ENCODE data around the gene FAM107B. TPM values are rescaled to one million over a fixed set of nuclear protein-coding genes. Genes with fewer than 3 reads are reported as not detected.

The FAM107B gene
- total RNA-seq, 2 experiments from 2014 or later = 105 to 129 TPM

DNA sequence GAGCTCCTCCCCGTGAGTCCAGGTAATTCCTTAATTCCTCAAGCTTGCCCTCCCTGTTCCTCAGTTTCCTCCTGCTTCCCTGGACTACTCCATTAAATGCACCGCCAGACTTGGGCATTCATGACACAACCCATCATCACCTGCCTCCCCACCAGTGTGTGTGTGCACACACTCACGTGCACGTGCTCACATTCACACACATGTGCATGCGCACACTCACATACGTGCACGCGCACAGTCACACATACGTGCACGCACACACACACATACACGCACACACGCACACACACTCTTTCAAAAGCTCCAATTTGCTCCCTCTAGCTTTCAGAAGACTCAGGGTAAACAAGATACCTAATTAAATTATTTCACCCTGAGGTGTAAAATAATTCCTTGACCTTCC lies 216.7 kb downstream of the FAM107B start:
- H3K4me3 Mint-ChIP-seq = no peak overlapping the region
- peak overlapping the region; percentile 42 for H3K27ac Mint-ChIP-seq

DNA sequence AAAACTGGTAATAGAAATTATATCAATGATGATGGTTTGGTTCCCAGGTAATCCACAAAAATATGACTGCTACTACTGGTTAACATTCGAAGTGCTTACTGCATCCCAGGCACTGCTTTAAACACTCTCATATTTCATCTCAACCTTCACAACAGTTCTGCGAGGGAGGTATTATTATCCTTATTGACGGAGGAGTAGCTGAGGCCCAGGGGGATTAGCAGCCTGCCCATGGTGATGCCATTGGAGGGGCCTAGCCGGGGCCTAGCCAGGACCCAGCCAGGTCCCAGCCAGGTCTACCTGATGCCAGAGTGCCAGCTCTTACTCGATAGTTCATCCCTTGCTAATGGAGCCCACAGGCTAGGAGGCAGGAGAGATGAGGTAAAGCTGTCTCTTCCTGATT lies 217.1 kb downstream of the FAM107B start:
- no peaks in the 10 kb centered on the region for H3K27me3 Mint-ChIP-seq (ENCODE audit: low read depth)
- peaks cover 19% of the 10 kb centered on the region for H3K36me3 Mint-ChIP-seq (ENCODE audit: low read depth)
- peaks cover 92% of the 10 kb centered on the region for H3K4me1 Mint-ChIP-seq (ENCODE audit: low read depth)
- no peak overlapping the region for H3K4me3 Mint-ChIP-seq
- CTCF ChIA-PET = interaction anchor here (1.1 kb wide), 1 partner anchor 13 kb away, joined by 3 read pairs; no protein-coding TSS in a partner anchor
- intact Hi-C loops (cut with micrococcal nuclease) = no loop called here
- no peak overlapping the region for H3K27ac Mint-ChIP-seq
- H3K9me3 Mint-ChIP-seq = no peaks in the 10 kb centered on the region
- DNase-seq = no peak

More for the DNA sequence above, 216.7 kb downstream of the FAM107B start:
- intact Hi-C loops (cut with micrococcal nuclease) = no loop called here
- peaks cover 91% of the 10 kb centered on the region for H3K4me1 Mint-ChIP-seq (ENCODE audit: low read depth)
- CTCF ChIA-PET = interaction anchor here (0.6 to 1.1 kb wide), 2 partner anchors 13 to 31 kb away, joined by 3 to 4 read pairs; no protein-coding TSS in a partner anchor
- H3K9me3 Mint-ChIP-seq = no peaks in the 10 kb centered on the region
- no peaks in the 10 kb centered on the region for H3K27me3 Mint-ChIP-seq (ENCODE audit: low read depth)
- H3K36me3 Mint-ChIP-seq (ENCODE audit: low read depth) = peaks cover 16% of the 10 kb centered on the region
- DNase-seq = no peak

DNA sequence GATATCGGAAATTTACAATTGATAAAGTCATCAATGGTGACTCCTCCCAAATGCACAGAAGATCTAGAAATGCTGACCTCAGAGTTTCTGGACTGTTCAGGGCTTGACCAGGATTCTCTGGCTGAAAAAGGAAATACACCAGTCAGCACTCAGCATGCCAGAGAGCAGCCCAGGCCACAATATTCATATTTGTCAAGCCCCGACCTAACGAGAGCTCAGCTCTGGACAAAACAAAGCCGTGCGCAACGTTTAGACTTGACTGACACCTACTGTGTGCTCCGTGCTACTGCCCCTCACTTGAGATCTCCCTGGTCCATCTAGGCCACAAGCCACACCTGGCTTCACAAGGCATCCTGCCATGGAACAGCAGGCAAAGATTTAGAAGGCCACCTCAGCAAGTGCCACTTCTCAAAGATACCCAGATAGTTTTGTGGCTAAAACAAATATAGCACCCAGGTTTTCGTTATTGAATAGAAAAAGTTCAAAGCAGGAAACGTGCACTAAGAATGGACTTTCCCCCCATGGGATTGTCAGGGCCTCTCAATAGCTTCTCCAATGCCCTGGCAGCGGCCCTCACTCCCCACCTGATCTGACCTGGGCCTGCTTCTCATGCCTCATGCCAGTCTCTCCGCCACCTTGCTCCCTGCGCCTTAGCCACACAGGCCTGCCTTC lies 218.3 kb downstream of the FAM107B start:
- peaks cover 90% of the 10 kb centered on the region for H3K4me1 Mint-ChIP-seq (ENCODE audit: low read depth)
- intact Hi-C loops (cut with micrococcal nuclease) = no loop called here
- no peak for DNase-seq
- peak overlapping the region; percentile 55 for H3K27ac Mint-ChIP-seq
- peaks cover 27% of the 10 kb centered on the region for H3K36me3 Mint-ChIP-seq (ENCODE audit: low read depth)
- CTCF ChIA-PET = interaction anchor here (0.7 to 0.8 kb wide), 2 partner anchors 281 to 750 kb away, joined by 3 read pairs; partner anchors contain the start of genes CDNF, HSPA14 and MSANTD7
- no peaks in the 10 kb centered on the region for H3K9me3 Mint-ChIP-seq
- H3K27me3 Mint-ChIP-seq (ENCODE audit: low read depth) = no peaks in the 10 kb centered on the region
- no peak overlapping the region for H3K4me3 Mint-ChIP-seq

DNA sequence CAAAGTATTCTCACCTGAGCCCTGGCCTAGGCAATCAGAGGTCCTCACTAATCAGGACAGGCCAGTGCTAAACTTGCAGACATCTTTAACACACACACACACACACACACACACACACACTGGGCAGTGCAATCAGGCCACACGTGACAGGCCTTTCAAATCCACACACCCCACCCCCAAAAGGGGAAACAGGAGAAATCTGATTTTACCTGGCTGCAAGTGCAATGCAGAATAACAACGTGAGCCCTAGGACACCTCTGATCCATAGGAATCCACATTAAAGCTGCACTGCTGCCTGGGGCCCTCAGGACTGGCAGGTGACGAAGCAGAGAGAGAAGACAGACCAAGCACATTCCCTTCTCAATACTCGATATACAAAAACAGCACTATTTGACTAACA lies 218.9 kb downstream of the FAM107B start:
- no peaks in the 10 kb centered on the region for H3K27me3 Mint-ChIP-seq (ENCODE audit: low read depth)
- DNase-seq = no peak
- H3K9me3 Mint-ChIP-seq = no peaks in the 10 kb centered on the region
- peaks cover 90% of the 10 kb centered on the region for H3K4me1 Mint-ChIP-seq (ENCODE audit: low read depth)
- H3K36me3 Mint-ChIP-seq (ENCODE audit: low read depth) = peaks cover 22% of the 10 kb centered on the region
- CTCF ChIA-PET = no interaction called here
- peak overlapping the region; percentile 55 for H3K27ac Mint-ChIP-seq
- H3K4me3 Mint-ChIP-seq = no peak overlapping the region
- intact Hi-C loops (cut with micrococcal nuclease) = no loop called here

DNA sequence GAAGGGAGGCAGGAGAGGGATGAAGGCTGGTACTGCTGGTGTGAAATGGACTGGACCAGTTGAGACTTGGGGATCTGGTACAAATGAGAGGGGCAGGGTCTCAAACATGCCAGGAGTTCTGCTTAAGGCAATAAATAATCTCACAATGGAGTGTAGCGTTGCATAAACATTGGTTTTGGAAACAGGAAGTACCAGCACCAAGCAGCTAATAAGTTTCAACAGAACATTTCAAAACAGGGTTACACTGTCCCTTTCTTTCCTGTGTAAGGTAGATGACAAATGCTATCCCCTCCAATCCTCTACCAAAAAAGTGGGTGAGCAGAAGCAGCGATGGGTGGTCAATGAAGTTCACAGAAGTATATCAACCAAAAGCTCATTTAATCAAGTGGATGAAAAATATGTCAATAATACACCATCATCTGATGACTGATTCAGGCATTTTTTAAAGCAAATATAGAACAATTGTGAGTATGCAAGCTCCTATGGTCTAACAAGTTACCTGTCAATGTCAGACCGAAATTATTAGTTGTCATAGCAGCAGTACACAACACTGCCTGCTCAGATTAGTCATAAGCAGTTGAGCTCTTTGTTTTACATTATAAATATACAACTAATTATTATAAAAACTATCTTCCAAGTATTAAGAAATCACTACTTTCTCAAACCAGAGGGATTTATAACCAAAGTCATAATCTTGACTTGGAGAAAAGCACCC lies 220.0 kb downstream of the FAM107B start:
- CTCF ChIA-PET = interaction anchor here (1.0 to 3.2 kb wide), 5 partner anchors 8 to 26 kb away, joined by 3 to 15 read pairs (median 5); no protein-coding TSS in a partner anchor
- Mint-ChIP-seq H3K27ac (peak overlapping the region; percentile 83), H3K27me3 (ENCODE audit: low read depth) (no peaks in the 10 kb centered on the region), H3K4me3 (no peak overlapping the region), H3K9me3 (no peaks in the 10 kb centered on the region), H3K4me1 (ENCODE audit: low read depth) (peaks cover 90% of the 10 kb centered on the region), H3K36me3 (ENCODE audit: low read depth) (peaks cover 29% of the 10 kb centered on the region)
- intact Hi-C loops (cut with micrococcal nuclease) = loop anchor here (5.0 kb wide), 1 partner anchor 33 kb away; no protein-coding TSS in a partner anchor
- DNase-seq = no peak

DNA sequence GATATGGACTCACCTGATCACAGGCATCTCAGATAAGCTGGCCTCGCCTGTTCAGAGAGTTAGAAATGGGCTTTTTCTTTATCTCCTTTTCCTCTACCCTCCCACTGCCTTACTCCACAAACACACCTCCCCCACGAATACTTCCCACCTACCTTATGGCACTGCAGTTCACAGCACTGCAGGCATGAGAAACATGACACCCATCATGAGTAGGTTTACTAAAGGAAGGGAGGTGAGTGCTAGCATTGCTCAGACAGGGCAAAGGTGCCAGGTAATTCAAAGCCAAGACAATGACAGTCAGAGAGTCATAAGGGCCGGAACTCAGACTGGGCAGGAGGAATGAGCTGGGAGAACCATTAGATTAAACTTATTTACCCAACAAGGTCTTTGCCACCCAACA lies 220.6 kb downstream of the FAM107B start:
- CTCF ChIA-PET = interaction anchor here (0.6 to 3.2 kb wide), 6 partner anchors 9 to 44 kb away, joined by 3 to 15 read pairs (median 5); no protein-coding TSS in a partner anchor
- Mint-ChIP-seq H3K36me3 (ENCODE audit: low read depth) (peaks cover 32% of the 10 kb centered on the region), H3K4me3 (no peak overlapping the region), H3K27me3 (ENCODE audit: low read depth) (no peaks in the 10 kb centered on the region), H3K9me3 (no peaks in the 10 kb centered on the region), H3K27ac (peak overlapping the region; percentile 83), H3K4me1 (ENCODE audit: low read depth) (peaks cover 91% of the 10 kb centered on the region)
- intact Hi-C loops (cut with micrococcal nuclease) = loop anchor here (5.0 kb wide), 1 partner anchor 33 kb away; no protein-coding TSS in a partner anchor
- no peak for DNase-seq

DNA sequence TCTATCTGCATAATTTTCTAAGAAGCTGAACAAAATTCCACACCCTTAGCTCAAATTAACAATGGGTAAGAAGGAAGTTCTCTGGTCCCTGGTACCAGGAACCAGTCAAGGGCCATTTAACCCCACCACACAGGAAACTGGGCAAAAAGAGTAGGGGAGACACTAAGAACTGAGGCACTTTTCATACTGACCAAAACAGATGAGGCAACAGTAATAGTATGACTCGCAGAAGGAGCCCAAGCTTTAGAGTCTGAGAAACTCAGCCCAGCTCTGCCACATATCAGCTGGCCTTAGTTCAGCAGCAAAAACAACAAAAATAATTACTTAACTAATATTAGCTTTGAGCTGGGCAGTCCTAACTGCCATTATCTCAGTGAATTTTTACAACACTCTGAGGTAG lies 221.2 kb downstream of the FAM107B start:
- intact Hi-C loops (cut with micrococcal nuclease) = loop anchor here (5.0 kb wide), 1 partner anchor 34 kb away; no protein-coding TSS in a partner anchor

DNA sequence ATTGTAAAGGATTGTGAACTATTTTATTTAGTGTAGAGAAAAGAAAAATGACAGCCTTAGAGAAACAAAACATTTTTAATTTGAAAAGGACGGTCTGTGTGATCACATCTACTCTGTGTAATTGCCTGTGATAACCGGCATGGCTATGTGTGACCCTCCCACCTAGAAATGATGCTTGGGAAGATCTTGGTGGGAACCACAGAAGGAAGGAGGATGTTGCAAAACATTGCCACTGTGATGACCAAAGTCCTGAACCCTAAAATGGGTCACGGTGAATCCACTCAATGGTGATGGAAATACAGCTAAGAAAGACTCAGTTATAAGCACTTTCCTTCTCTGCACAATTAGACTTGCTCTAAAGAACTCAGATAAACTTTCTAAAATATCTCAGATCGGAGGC lies 222.7 kb downstream of the FAM107B start:
- Mint-ChIP-seq H3K27me3 (ENCODE audit: low read depth) (no peaks in the 10 kb centered on the region), H3K36me3 (ENCODE audit: low read depth) (peaks cover 34% of the 10 kb centered on the region), H3K27ac (peak overlapping the region; percentile 71), H3K4me3 (no peak overlapping the region), H3K9me3 (no peaks in the 10 kb centered on the region), H3K4me1 (ENCODE audit: low read depth) (peaks cover 84% of the 10 kb centered on the region)
- CTCF ChIA-PET = interaction anchor here (0.6 to 3.2 kb wide), 7 partner anchors 8 to 1878 kb away, joined by 3 to 15 read pairs (median 4); no protein-coding TSS in a partner anchor
- intact Hi-C loops (cut with micrococcal nuclease) = loop anchor here (5.0 kb wide), 1 partner anchor 35 kb away; no protein-coding TSS in a partner anchor
- DNase-seq = no peak

More for the DNA sequence above, 221.2 kb downstream of the FAM107B start:
- no peak overlapping the region for H3K4me3 Mint-ChIP-seq
- no peaks in the 10 kb centered on the region for H3K27me3 Mint-ChIP-seq (ENCODE audit: low read depth)
- peaks cover 32% of the 10 kb centered on the region for H3K36me3 Mint-ChIP-seq (ENCODE audit: low read depth)
- H3K4me1 Mint-ChIP-seq (ENCODE audit: low read depth) = peaks cover 89% of the 10 kb centered on the region
- H3K9me3 Mint-ChIP-seq = no peaks in the 10 kb centered on the region
- CTCF ChIA-PET = interaction anchor here (0.8 to 3.2 kb wide), 4 partner anchors 9 to 17 kb away, joined by 5 to 15 read pairs (median 6); no protein-coding TSS in a partner anchor
- H3K27ac Mint-ChIP-seq = peak overlapping the region; percentile 43
- DNase-seq = no peak

DNA sequence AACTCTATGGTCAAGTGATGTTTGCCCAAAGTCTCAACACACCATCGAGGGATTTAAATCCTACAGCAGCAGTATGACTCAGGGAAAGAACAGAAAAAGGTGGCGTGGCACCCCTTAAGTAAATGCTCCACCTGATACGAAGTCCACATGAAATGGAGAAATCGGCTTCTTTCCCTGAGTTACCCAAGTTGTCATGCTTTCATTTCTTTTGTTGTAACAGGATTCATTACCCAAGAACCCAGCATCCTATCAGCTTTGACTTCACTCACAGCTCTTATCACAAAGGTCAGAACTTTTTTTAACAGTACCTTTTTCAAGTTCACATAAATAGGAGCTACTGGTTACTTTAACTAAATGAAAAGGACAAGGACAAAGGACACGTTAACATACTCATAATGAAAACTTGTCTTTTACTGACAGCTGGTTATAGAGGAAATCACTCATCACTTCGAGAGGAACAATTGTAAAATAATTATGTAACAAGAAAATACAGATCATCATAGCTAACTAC lies 224.2 kb downstream of the FAM107B start:
- H3K4me3 Mint-ChIP-seq = no peak overlapping the region
- intact Hi-C loops (cut with micrococcal nuclease) = loop anchor here (2.0 to 5.0 kb wide), 2 partner anchors 37 to 44 kb away; no protein-coding TSS in a partner anchor
- CTCF ChIA-PET = interaction anchor here (1.1 to 1.6 kb wide), 2 partner anchors 10 to 12 kb away, joined by 3 to 4 read pairs; no protein-coding TSS in a partner anchor
- peaks cover 83% of the 10 kb centered on the region for H3K4me1 Mint-ChIP-seq (ENCODE audit: low read depth)
- no peak for DNase-seq
- peak overlapping the region; percentile 71 for H3K27ac Mint-ChIP-seq
- peaks cover 34% of the 10 kb centered on the region for H3K36me3 Mint-ChIP-seq (ENCODE audit: low read depth)
- no peaks in the 10 kb centered on the region for H3K9me3 Mint-ChIP-seq
- H3K27me3 Mint-ChIP-seq (ENCODE audit: low read depth) = no peaks in the 10 kb centered on the region

DNA sequence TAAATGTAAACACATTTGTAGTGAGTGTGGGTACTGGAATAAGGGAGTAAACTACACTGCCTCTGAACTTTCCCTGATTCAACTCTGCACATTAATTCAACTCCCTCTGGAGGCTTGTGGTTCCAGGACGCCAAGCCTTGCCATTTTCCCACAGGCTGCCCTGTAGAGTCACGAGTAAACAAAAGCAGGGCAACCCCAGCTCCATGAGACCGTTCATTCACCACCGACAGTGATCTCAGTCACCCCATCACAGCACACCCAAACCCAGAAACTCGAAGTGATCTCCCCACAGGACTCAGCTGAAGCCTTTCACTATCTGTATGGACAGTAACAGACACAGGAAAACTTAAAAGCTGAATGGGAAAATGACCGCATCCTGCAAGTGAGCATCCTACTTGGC lies 225.2 kb downstream of the FAM107B start:
- CTCF ChIA-PET = interaction anchor here (0.6 to 1.7 kb wide), 4 partner anchors 12 to 25 kb away, joined by 3 to 8 read pairs (median 4); no protein-coding TSS in a partner anchor
- H3K4me3 Mint-ChIP-seq = no peak overlapping the region
- H3K9me3 Mint-ChIP-seq = no peaks in the 10 kb centered on the region
- peak overlapping the region; percentile 75 for H3K27ac Mint-ChIP-seq
- H3K36me3 Mint-ChIP-seq (ENCODE audit: low read depth) = peaks cover 32% of the 10 kb centered on the region
- H3K4me1 Mint-ChIP-seq (ENCODE audit: low read depth) = peaks cover 81% of the 10 kb centered on the region
- no peaks in the 10 kb centered on the region for H3K27me3 Mint-ChIP-seq (ENCODE audit: low read depth)
- no peak for DNase-seq
- intact Hi-C loops (cut with micrococcal nuclease) = no loop called here

DNA sequence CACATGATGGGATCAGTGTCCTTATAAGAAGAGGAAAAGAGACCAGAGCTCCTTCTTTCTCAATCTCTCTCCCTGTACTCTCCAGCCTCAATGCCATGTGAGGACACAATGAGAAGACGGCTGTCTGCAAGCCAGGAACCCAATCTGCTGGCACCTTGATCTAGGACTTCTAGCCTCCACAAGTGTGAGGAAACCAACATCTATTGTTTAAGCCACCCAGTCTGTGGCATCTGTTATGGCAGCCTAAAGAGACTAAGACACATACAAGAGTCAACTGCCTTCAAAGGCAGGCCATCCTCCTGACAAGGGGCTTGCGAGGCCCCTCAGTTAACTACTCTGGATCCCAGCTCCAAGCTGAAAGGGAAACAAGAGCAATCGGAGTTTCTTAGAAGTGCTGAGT lies 225.7 kb downstream of the FAM107B start:
- H3K27me3 Mint-ChIP-seq (ENCODE audit: low read depth) = no peaks in the 10 kb centered on the region
- intact Hi-C loops (cut with micrococcal nuclease) = no loop called here
- H3K9me3 Mint-ChIP-seq = no peaks in the 10 kb centered on the region
- CTCF ChIA-PET = interaction anchor here (0.6 to 1.7 kb wide), 4 partner anchors 11 to 26 kb away, joined by 3 to 8 read pairs (median 4); no protein-coding TSS in a partner anchor
- H3K27ac Mint-ChIP-seq = no peak overlapping the region
- H3K4me3 Mint-ChIP-seq = no peak overlapping the region
- peaks cover 28% of the 10 kb centered on the region for H3K36me3 Mint-ChIP-seq (ENCODE audit: low read depth)
- H3K4me1 Mint-ChIP-seq (ENCODE audit: low read depth) = peaks cover 81% of the 10 kb centered on the region
- no peak for DNase-seq

DNA sequence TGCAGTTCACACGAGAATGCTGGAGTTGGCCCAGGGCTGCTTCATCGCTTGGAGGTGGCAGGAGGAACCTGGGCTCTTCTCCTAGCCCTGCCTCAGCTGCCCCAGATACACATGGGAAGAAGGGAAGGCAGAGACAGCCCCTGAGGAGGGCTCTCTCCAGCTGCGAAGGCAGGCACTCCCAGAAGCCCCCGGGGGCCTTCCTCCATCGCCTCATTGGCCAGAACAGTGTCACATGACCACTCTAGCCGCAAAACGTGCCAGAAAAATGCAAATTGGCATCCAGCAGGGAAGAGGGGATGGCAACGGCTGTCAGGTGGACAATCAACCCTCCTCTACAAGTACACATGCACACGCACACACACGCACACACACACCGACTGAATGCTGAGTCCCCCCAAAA lies 226.2 kb downstream of the FAM107B start:
- no peak overlapping the region for H3K4me3 Mint-ChIP-seq
- peaks cover 85% of the 10 kb centered on the region for H3K4me1 Mint-ChIP-seq (ENCODE audit: low read depth)
- no peaks in the 10 kb centered on the region for H3K9me3 Mint-ChIP-seq
- intact Hi-C loops (cut with micrococcal nuclease) = no loop called here
- no peak overlapping the region for H3K27ac Mint-ChIP-seq
- H3K27me3 Mint-ChIP-seq (ENCODE audit: low read depth) = no peaks in the 10 kb centered on the region
- peaks cover 28% of the 10 kb centered on the region for H3K36me3 Mint-ChIP-seq (ENCODE audit: low read depth)
- no peak for DNase-seq
- CTCF ChIA-PET = interaction anchor here (0.9 to 1.7 kb wide), 4 partner anchors 11 to 17 kb away, joined by 3 to 8 read pairs (median 4); no protein-coding TSS in a partner anchor
